ENCODE data around the gene ENO1.
A peak's percentile ranks its signal among the peaks of the same experiment; 100 is the strongest.
"Not testable (repeated sequence)": the region's sequence is repeated elsewhere in the genome, so short reads cannot be mapped to it uniquely, and the experiment has no call there.

The ENO1 gene

GRCh38 chr1:8878448-8878697, at the start of gene ENO1:
Gene ENO1 (minus strand): TSS chr1:8878686. CDS start chr1:8874908, 3,778 bp downstream.
- ATAC-seq (no peak), DNase-seq (no peak)
- peaks cover 50% of the 10 kb centered on the region for H3K4me1 Mint-ChIP-seq
- no peaks in the 10 kb centered on the region for H3K9me3 Mint-ChIP-seq
- H3K4me3 Mint-ChIP-seq, result peak within 1 kb of the TSS; percentile 93 to 99
- H3K27ac Mint-ChIP-seq, result peak within 1 kb of the TSS; percentile 99 to 100
- no peaks in the 10 kb centered on the region for H3K27me3 Mint-ChIP-seq

GRCh38 chr1:8926707-8927694, 48.5 kb upstream of the ENO1 start:
- H3K9me3 Mint-ChIP-seq, result no peaks in the 10 kb centered on the region
- no peaks in the 10 kb centered on the region for H3K27me3 Mint-ChIP-seq
- H3K4me1 Mint-ChIP-seq, result peaks cover 23% of the 10 kb centered on the region
- no peak overlapping the region for H3K27ac Mint-ChIP-seq
- no peak overlapping the region for H3K4me3 Mint-ChIP-seq
- peak; percentile 58 for ATAC-seq
- peak in 1 of 2 donors; percentile 68 for DNase-seq

DNA sequence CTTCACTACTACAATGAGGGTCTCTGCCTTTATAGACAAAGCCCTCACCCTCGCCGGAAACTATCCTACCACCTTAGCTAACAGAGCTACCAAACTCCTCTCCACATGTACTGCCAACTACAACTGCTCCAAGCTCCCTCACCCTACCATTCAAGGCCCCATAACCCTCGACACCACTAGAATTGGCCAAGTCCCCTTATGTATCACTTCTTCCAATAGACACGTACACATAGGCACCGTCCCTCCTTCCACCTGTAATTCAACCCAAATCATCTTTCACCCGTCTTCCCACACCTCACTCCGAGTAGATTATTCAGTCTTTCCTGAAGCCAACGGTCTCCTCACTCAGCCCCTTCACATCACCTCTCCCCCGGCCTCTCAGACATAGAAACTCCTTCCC, 47.5 kb upstream of the ENO1 start:
- Mint-ChIP-seq H3K4me3 (no peak overlapping the region), H3K27ac (no peak overlapping the region), H3K4me1 (peaks cover 25% of the 10 kb centered on the region), H3K27me3 (no peaks in the 10 kb centered on the region), H3K9me3 (peaks cover 0 to 8% of the 10 kb centered on the region in 2 donors)
- ATAC-seq (peak; percentile 46), DNase-seq (peak in 1 of 2 donors; percentile 48)

GRCh38 chr1:8925406-8925805, 46.9 kb upstream of the ENO1 start:
- Mint-ChIP-seq H3K27ac (no peak overlapping the region), H3K27me3 (no peaks in the 10 kb centered on the region), H3K4me1 (peaks cover 25% of the 10 kb centered on the region), H3K4me3 (no peak overlapping the region), H3K9me3 (peaks cover 0 to 8% of the 10 kb centered on the region in 2 donors)
- DNase-seq (no peak), ATAC-seq (no peak)

- Mint-ChIP-seq H3K27ac (no peak overlapping the region), H3K27me3 (no peaks in the 10 kb centered on the region), H3K4me3 (no peak overlapping the region), H3K4me1 (peaks cover 34% of the 10 kb centered on the region), H3K9me3 (peaks cover 0 to 8% of the 10 kb centered on the region in 2 donors)
- ATAC-seq (peak; percentile 16), DNase-seq (peak in 1 of 2 donors; percentile 55)
These were observed 44.5 kb upstream of the ENO1 start for GRCh38 chr1:8922962-8923361.

DNA sequence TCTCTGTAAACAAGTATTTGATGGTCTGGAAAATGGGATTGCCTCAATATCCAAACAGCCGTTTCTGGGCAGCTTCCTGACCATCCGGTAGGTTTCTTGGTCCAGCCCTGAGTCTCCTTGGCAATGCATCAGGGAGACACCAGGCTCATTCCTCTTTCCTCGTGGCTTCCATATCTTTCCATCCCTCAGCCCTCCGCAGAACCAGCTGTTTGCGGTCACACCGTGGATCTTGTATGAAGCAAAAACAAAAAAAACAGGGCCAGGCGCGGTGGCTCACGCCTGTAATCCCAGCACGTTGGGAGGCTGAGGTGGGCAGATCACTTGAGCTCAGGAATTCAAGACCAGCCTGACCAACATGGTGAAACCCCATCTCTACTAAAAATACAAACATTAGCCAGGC, 39.0 kb upstream of the ENO1 start:
- H3K9me3 Mint-ChIP-seq, result not testable (repeated sequence)

DNA sequence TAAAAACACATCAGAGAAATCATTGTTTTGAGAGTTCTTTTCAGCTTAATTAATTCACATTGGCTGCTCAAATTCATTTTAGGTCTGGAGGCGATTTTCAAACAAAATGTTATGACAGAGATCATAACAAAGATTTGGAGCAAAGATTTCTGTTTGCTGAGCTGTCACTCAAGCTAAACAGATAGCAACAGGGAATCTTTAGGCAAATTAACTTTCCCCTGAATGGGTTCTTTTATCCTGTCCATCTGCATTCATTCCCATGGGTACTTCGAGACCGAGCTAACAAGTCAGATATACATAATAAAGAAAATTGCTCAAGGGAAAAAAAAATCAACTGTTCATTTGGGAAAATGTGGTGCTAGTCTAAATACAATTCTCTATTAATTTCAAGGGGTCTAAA, 37.0 kb upstream of the ENO1 start:
- no peak for ATAC-seq

More for the DNA sequence above, 39.0 kb upstream of the ENO1 start:
- ATAC-seq, DNase-seq, H3K27me3 Mint-ChIP-seq: not testable (repeated sequence)
- Mint-ChIP-seq H3K4me1 (peaks cover 78% of the 10 kb centered on the region), H3K4me3 (peak overlapping the region in 1 of 2 donors; percentile 77), H3K27ac (peak overlapping the region in 1 of 2 donors; percentile 54)

DNA sequence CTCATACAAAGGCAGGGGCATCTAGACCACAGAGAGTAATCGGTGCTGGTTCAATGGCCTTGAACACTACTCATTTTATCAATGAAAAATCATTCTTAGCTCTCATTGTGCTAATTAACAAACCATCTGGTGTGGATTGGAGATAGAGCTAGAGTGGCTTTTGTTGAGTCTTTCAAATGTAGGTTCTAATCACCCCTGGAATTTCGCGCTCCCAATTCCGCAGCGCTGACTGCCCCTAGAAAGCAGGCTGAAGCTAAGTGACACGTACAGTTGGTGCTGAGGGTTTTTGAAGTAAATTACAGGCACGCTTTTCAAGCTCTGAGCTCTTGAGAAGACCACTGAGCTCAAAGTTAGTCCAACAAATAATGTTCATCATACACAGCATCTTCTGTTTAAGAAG, 36.0 kb upstream of the ENO1 start:
- no peak for ATAC-seq
- H3K4me1 Mint-ChIP-seq, result peaks cover 59% of the 10 kb centered on the region
- no peak overlapping the region for H3K27ac Mint-ChIP-seq
- no peak overlapping the region for H3K4me3 Mint-ChIP-seq
- DNase-seq, result no peak
- H3K27me3 Mint-ChIP-seq, result no peaks in the 10 kb centered on the region
- H3K9me3 Mint-ChIP-seq, result no peaks in the 10 kb centered on the region

More for the DNA sequence above, 37.0 kb upstream of the ENO1 start:
- no peak overlapping the region for H3K4me3 Mint-ChIP-seq
- no peak for DNase-seq
- no peaks in the 10 kb centered on the region for H3K9me3 Mint-ChIP-seq
- H3K27me3 Mint-ChIP-seq, result no peaks in the 10 kb centered on the region
- H3K27ac Mint-ChIP-seq, result peak overlapping the region in 1 of 2 donors; percentile 80
- H3K4me1 Mint-ChIP-seq, result peaks cover 61% of the 10 kb centered on the region

DNA sequence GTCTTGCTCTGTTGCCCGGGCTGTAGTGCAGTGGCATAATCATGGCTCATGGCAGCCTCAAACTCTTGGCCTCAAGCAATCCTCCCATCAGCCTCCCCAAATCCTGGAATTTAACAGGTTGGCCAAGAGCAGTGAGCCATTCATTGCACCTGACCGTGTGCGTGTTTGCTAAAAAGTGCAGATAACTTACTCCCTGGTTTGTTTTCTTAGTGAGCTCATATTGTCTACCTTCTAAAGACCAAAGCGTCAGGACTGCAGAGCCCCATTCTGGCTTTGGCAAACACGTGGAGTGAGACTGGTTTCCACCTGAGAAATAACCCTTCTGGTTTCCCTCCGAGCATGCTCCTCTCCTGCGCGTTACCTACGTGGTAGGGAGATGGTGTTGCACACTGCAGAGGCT, 35.0 kb upstream of the ENO1 start:
- Mint-ChIP-seq H3K27me3 (no peaks in the 10 kb centered on the region), H3K27ac (no peak overlapping the region), H3K9me3 (no peaks in the 10 kb centered on the region), H3K4me1 (peaks cover 51% of the 10 kb centered on the region), H3K4me3 (no peak overlapping the region)
- ATAC-seq, result no peak
- no peak for DNase-seq

- peaks cover 50% of the 10 kb centered on the region for H3K4me1 Mint-ChIP-seq
- H3K27ac Mint-ChIP-seq, result peak overlapping the region in 1 of 2 donors; percentile 72
- no peak for DNase-seq
- H3K4me3 Mint-ChIP-seq, result no peak overlapping the region
- no peaks in the 10 kb centered on the region for H3K27me3 Mint-ChIP-seq
- peak; percentile 45 for ATAC-seq
- H3K9me3 Mint-ChIP-seq, result no peaks in the 10 kb centered on the region
These were observed 33.2 kb upstream of the ENO1 start for GRCh38 chr1:8911416-8912309.

- H3K9me3 Mint-ChIP-seq, result no peaks in the 10 kb centered on the region
- no peak overlapping the region for H3K4me3 Mint-ChIP-seq
- peak; percentile 68 for ATAC-seq
- H3K27ac Mint-ChIP-seq, result peak overlapping the region in 1 of 2 donors; percentile 37
- DNase-seq, result no peak
- H3K27me3 Mint-ChIP-seq, result no peaks in the 10 kb centered on the region
- peaks cover 47% of the 10 kb centered on the region for H3K4me1 Mint-ChIP-seq
These were observed 32.4 kb upstream of the ENO1 start for GRCh38 chr1:8910914-8911313.

DNA sequence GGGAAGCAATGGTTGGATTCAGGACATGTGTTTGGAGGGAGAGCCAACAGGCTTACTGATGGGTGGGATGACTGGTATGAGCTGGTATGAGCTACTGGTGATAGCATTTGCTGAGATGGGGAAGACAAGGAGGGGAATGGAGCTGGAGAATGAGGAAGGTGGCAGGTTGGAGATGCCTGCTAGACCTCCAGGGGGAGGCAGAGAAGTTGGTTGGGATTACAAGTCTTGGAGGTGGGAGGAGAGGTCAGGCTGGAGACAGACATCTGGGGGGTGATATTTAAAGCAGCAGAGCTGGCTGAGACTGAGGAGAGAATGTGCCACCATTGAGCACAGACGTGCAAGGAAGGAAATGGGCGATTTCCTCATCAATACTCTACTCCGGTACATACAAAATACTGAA, 31.8 kb upstream of the ENO1 start:
- Mint-ChIP-seq H3K9me3 (no peaks in the 10 kb centered on the region), H3K27ac (peak overlapping the region in 1 of 2 donors; percentile 54), H3K4me1 (peaks cover 47% of the 10 kb centered on the region), H3K4me3 (no peak overlapping the region), H3K27me3 (no peaks in the 10 kb centered on the region)
- DNase-seq, result no peak
- ATAC-seq, result no peak

GRCh38 chr1:8908388-8909151, 30.1 kb upstream of the ENO1 start:
- no peaks in the 10 kb centered on the region for H3K27me3 Mint-ChIP-seq
- no peak overlapping the region for H3K4me3 Mint-ChIP-seq
- peaks cover 47% of the 10 kb centered on the region for H3K4me1 Mint-ChIP-seq
- no peak for ATAC-seq
- H3K27ac Mint-ChIP-seq, result peak overlapping the region in 1 of 2 donors; percentile 57
- DNase-seq, result no peak
- H3K9me3 Mint-ChIP-seq, result no peaks in the 10 kb centered on the region

- DNase-seq, result no peak
- peak overlapping the region; percentile 49 to 82 for H3K27ac Mint-ChIP-seq
- peaks cover 59% of the 10 kb centered on the region for H3K4me1 Mint-ChIP-seq
These were observed 27.2 kb upstream of the ENO1 start for GRCh38 chr1:8905582-8906191.

More at GRCh38 chr1:8905582-8906191, 27.2 kb upstream of the ENO1 start:
- Mint-ChIP-seq H3K27me3 (no peaks in the 10 kb centered on the region), H3K4me3 (no peak overlapping the region), H3K9me3 (peaks cover 0 to 4% of the 10 kb centered on the region in 2 donors)
- ATAC-seq, result no peak

All from stimulated activated naive CD8-positive, alpha-beta T cell treated with anti-CD3 and anti-CD28 coated beads, Interleukin-15, amount 100 ng/mL, for 72 hours (primary cell).